ENCODE data around the gene FAM118A. TPM values are rescaled to one million over a fixed set of nuclear protein-coding genes. Genes with fewer than 3 reads are reported as not detected.
"Not testable (repeated sequence)": the region's sequence is repeated elsewhere in the genome, so short reads cannot be mapped to it uniquely, and the experiment has no call there.

Gene FAM118A
- total RNA-seq, 1 experiment from 2014 or later, result 14.6 TPM

- in situ Hi-C loops (cut with HindIII; ENCODE audit: low pct_unique_long_range_greater_than_20kb, low sequenced_read_pairs), result no loop called here
- DNase-seq (ENCODE audit: low read depth), result no peak
These were observed 30.6 kb downstream of the FAM118A start for GRCh38 chr22:45340323-45340722.

DNA sequence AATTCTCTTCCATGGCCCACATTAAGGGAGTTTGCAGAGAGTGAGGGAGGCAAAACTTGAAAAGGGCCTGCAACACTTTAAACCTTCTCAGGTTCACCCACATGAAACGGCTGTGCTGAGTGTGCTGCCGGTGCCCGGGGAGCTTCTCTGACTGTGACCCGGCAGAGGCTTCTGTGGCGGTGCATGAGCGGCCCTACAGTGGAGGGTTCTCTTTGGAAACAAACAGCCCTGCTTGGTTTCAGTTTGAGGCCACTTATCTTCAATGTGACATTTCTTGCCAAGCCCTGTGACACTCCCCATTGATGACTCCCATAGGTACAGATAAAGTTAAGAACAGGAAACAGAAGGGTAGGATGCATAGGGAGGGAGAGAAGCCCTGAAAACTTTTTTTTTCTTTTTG, 31.8 kb downstream of the FAM118A start:
- in situ Hi-C loops (cut with HindIII; ENCODE audit: low pct_unique_long_range_greater_than_20kb, low sequenced_read_pairs), result no loop called here

DNA sequence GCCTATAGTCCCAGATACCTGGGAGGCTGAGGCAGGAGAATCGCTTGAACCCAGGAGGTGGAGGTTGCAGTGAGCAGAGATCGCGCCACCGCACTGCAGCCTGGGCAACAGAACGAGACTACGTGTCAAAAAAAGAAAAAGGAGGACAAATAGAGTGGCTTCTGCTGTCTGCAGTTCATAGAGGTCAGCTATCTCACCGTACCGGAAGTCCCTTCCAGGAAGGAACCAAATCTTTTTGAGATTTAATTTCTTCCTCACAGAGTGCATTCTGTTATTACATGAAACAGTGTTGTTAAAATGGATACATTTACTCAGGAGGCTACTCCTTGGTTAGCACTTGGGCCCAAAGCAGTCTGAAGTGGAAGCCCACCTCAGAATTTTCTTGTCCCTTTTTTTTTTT, 33.4 kb downstream of the FAM118A start:
- in situ Hi-C loops (cut with HindIII; ENCODE audit: low pct_unique_long_range_greater_than_20kb, low sequenced_read_pairs), result no loop called here
- no peak for DNase-seq (ENCODE audit: low read depth)

More for the DNA sequence above, 31.8 kb downstream of the FAM118A start:
- DNase-seq (ENCODE audit: low read depth), result no peak

DNA sequence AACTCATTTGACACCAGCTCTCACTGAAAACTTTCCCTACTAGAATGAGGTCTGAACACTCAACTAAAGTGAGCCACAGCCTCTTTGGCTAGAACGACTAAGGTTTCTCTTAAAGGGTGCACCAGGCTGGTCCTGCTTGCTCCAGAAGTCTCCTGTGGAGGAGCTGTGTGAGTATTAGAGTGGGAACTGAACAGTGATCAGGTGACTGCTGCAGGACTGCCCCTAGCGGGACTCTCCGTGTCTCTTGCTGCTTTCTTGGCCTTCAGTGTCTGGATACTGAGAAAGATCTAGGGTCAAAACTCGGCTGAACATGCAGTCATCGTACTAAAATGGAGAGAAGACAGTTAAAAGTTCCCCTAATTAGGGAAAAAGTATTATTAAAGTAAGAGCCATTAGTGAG, 34.6 kb downstream of the FAM118A start:
- in situ Hi-C loops (cut with HindIII; ENCODE audit: low pct_unique_long_range_greater_than_20kb, low sequenced_read_pairs), result no loop called here
- DNase-seq (ENCODE audit: low read depth), result no peak

GRCh38 chr22:45349916-45350315, 40.2 kb downstream of the FAM118A start:
- in situ Hi-C loops (cut with HindIII; ENCODE audit: low pct_unique_long_range_greater_than_20kb, low sequenced_read_pairs), result no loop called here
- DNase-seq (ENCODE audit: low read depth), result no peak

GRCh38 chr22:45351956-45352355, 42.2 kb downstream of the FAM118A start:
- no peak for DNase-seq (ENCODE audit: low read depth)
- in situ Hi-C loops (cut with HindIII; ENCODE audit: low pct_unique_long_range_greater_than_20kb, low sequenced_read_pairs), result no loop called here

- DNase-seq (ENCODE audit: low read depth); in situ Hi-C loops (cut with HindIII; ENCODE audit: low pct_unique_long_range_greater_than_20kb, low sequenced_read_pairs): not testable (repeated sequence)
These were observed 43.0 kb downstream of the FAM118A start for GRCh38 chr22:45352757-45353156.

GRCh38 chr22:45353786-45354185, 44.1 kb downstream of the FAM118A start:
- in situ Hi-C loops (cut with HindIII; ENCODE audit: low pct_unique_long_range_greater_than_20kb, low sequenced_read_pairs), result no loop called here
- no peak for DNase-seq (ENCODE audit: low read depth)

DNA sequence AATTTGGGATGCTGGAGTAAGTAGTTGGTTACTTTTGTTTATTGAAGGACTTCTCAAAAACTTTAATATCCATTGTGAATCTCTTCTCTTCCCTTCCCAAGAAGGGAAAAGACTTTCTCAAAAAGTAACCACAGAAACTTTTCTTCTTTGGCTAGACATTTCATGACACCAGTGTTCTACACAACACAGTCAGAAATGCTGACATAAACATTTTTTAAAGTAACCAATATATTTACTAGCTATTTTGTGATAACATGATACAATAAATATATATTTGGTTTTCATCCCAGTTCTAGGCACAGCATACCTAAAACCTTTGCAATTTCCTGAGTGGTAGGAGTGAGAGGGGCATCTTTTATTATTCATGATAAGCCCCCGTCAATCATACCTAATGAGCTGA, 47.8 kb downstream of the FAM118A start:
- in situ Hi-C loops (cut with HindIII; ENCODE audit: low pct_unique_long_range_greater_than_20kb, low sequenced_read_pairs), result no loop called here
- DNase-seq (ENCODE audit: low read depth), result no peak

DNA sequence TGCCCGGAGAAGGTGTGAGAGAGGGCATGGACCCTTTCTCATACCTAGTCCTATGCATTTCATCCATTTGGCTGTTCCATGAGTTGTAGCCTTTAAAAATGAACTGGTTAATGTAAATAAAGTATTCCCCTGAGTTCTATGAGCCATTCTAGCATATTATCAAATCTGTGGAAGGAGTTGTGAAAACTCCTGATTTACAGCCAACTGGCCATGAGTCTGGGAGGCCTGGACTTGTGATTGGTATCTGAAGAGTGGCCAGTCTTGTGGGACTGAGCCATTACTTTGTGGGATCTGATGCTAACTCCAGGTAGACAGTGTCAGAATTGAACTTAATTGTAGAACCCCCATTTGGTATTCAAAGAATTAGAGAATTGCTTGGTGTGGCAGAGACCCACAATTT, 48.4 kb downstream of the FAM118A start:
- in situ Hi-C loops (cut with HindIII; ENCODE audit: low pct_unique_long_range_greater_than_20kb, low sequenced_read_pairs), result no loop called here
- no peak for DNase-seq (ENCODE audit: low read depth)

- DNase-seq (ENCODE audit: low read depth), result no peak
- in situ Hi-C loops (cut with HindIII; ENCODE audit: low pct_unique_long_range_greater_than_20kb, low sequenced_read_pairs), result no loop called here
These were observed 49.9 kb downstream of the FAM118A start for GRCh38 chr22:45359627-45360026.

DNA sequence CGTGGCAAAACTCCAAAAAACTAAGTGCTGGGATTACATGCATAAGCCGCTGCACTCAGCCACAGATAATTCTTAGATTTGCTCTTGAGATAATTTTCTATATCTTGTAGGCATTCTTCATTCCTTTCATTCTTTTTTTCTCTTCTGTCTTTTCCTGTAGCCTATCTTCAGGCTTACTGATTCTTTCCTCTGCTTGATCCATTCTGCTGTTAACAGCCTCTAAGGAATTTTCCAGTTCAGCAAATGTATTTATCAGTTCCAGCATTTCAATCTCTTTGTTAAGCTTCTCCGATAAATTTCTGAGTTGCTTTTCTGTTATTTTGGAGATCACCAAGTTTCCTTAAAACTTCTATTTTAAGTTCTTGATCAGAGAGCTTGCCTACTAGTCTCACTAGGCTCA, 57.0 kb downstream of the FAM118A start:
- in situ Hi-C loops (cut with HindIII; ENCODE audit: low pct_unique_long_range_greater_than_20kb, low sequenced_read_pairs), result no loop called here

GRCh38 chr22:45373592-45373991, 63.9 kb downstream of the FAM118A start:
- DNase-seq (ENCODE audit: low read depth); in situ Hi-C loops (cut with HindIII; ENCODE audit: low pct_unique_long_range_greater_than_20kb, low sequenced_read_pairs): not testable (repeated sequence)

More for the DNA sequence above, 57.0 kb downstream of the FAM118A start:
- no peak for DNase-seq (ENCODE audit: low read depth)

- no peak for DNase-seq (ENCODE audit: low read depth)
- in situ Hi-C loops (cut with HindIII; ENCODE audit: low pct_unique_long_range_greater_than_20kb, low sequenced_read_pairs), result no loop called here
These were observed 66.3 kb downstream of the FAM118A start for GRCh38 chr22:45376009-45376408.

DNA sequence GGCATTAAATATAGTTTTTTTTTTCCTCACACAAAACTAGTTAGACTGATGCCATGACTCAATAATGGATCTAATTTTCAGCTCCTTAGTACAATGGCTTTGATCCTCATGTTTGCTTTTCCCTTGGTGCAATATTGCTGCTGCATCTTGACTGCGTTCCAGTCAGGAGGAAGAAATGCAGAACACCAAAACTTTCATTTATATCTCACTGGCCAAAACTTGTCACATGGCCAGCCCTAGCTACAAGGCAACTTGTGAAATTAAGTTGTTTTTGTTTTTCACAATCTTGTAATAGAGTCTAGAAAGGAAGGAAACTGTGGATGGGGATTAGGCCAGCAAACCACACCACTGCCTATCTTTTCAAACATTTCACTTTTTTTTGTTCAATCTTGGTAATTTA, 67.0 kb downstream of the FAM118A start:
- in situ Hi-C loops (cut with HindIII; ENCODE audit: low pct_unique_long_range_greater_than_20kb, low sequenced_read_pairs), result no loop called here
- DNase-seq (ENCODE audit: low read depth), result no peak

- no peak for DNase-seq (ENCODE audit: low read depth)
- in situ Hi-C loops (cut with HindIII; ENCODE audit: low pct_unique_long_range_greater_than_20kb, low sequenced_read_pairs), result no loop called here
These were observed 71.6 kb downstream of the FAM118A start for GRCh38 chr22:45381348-45381747.

GRCh38 chr22:45389546-45389945, 79.8 kb downstream of the FAM118A start:
- no peak for DNase-seq (ENCODE audit: low read depth)

More at GRCh38 chr22:45389546-45389945, 79.8 kb downstream of the FAM118A start:
- in situ Hi-C loops (cut with HindIII; ENCODE audit: low pct_unique_long_range_greater_than_20kb, low sequenced_read_pairs), result no loop called here

All from Caki2 (cell line).